ENCODE data around the gene EFNA5.

Gene EFNA5

GRCh38 chr5:107545486-107545885, 125.3 kb downstream of the EFNA5 start:
- DNase-seq (ENCODE audit: low read depth, low spot score) = no peak

GRCh38 chr5:107544967-107545366, 125.8 kb downstream of the EFNA5 start:
- DNase-seq (ENCODE audit: low read depth, low spot score) = no peak

DNA sequence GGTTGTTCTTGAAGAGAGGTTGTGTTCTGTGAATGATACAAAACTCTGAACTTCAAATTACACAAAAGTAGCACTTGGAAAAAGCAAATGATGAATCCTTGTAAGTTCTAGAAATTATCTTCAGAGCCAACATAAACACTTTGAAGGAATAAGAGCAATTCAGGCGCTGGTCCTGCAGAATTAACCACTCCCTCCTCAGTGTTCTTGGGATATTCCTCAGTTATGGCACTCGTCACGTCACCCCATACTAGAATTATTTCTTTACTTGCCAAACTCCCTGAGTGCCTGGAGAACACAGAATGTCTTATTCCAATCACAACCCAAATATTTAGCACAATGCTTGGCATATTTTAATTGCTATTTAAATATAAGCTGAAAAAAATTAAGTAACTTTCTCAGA, 126.3 kb downstream of the EFNA5 start:
- DNase-seq (ENCODE audit: low read depth, low spot score) = no peak

DNA sequence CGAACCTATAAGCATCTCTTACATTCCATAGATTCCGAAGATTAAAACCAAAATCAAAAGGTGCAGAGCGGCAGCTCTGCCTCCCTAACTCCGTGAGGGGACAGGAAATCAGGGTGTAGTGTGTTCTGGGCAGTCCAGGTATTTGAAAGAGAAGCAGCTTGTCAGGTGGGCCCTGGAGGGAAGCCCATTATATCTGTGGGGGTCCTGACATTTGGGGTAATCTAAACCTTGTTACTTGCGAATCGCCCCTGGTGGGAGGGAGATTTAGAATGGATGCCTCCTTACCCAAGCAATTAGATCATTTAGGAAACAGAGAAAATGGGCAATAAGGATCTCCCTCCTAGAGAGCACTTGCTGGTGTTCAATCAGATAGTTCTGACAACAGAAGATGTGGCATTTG, 126.9 kb downstream of the EFNA5 start:
- no peak for DNase-seq (ENCODE audit: low read depth, low spot score)

- DNase-seq (ENCODE audit: low read depth, low spot score) = no peak
These were observed 127.9 kb downstream of the EFNA5 start for GRCh38 chr5:107542831-107543231.

DNA sequence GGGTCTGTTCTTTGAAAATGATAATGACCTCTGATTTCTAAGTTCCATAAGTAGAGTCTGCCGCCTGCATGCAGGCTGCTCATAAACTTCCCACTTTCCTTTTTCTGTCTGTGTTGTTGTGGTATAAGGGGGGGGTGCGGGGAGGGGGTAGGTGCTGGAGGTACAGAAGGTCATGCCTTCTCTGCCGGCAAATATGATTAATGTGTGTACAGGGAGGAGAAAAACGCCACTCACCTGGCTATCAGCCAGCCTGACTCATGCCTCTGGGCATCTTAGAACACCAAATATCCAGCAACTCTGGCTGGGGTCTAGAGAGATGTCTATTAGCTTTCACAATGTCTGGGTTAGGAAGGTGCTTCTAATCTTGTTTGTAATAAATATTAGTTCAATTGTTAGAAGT, 128.3 kb downstream of the EFNA5 start:
- DNase-seq (ENCODE audit: low read depth, low spot score) = no peak

DNA sequence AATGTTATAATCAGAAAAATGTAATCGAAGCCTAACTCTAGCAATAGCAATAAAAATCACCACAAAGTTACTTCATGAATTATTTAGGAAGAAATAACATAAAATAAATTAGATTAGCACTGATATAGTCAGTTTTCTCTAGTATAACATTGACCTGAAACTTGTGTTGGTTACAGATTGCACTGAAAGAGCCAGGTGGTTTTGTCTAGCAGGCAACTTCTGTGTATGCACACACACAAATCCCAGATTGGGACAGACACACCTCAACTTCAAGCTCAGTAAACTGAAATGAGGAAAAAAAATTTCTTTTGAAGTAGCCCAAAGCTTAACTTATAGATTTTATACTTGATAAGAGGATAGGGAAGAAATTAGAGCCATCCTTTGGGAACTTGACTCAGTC, 129.3 kb downstream of the EFNA5 start:
- DNase-seq (ENCODE audit: low read depth, low spot score) = no peak

- DNase-seq (ENCODE audit: low read depth, low spot score) = no peak
These were observed 130.9 kb downstream of the EFNA5 start for GRCh38 chr5:107539726-107540330.

- no peak for DNase-seq (ENCODE audit: low read depth, low spot score)
These were observed 131.8 kb downstream of the EFNA5 start for GRCh38 chr5:107538805-107539445.

DNA sequence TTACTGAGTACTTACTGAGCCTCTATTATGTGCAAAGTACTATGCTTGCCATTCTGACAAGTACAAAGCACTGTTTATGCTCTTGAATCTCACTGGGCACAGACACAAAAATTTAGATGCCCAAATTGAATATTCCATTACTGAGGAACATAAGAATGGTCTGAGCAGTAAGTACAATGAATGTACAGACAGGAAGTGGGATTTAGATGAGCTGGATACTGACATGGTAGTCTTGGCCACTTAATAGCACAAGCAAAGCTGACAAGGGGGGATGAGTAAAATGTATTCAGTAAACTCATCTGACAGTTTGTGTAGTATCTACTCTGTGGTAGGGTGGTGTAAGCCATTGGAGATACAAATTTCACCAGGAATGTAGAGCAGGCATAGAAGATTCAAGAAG, 132.4 kb downstream of the EFNA5 start:
- no peak for DNase-seq (ENCODE audit: low read depth, low spot score)

DNA sequence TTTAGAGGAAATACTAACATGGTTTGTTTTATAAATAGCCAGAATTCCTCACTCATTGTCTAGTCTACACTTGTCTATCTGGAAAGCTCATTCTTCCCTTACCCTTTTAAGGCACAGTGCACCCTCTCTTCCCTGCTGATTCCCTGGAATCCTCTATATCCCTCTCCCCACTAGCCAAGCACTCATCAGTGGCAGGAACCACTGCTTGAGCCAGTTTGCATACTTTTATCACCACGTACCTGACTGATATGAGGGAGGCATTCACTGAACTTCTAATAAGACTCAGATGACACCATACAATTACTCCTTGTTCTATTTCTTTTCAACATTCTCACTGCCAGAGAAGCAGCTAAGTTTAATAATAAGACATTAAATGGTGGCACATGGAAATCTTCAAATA, 134.9 kb downstream of the EFNA5 start:
- no peak for DNase-seq (ENCODE audit: low read depth, low spot score)

- DNase-seq (ENCODE audit: low read depth, low spot score) = no peak
These were observed 136.5 kb downstream of the EFNA5 start for GRCh38 chr5:107533910-107534876.

- DNase-seq (ENCODE audit: low read depth, low spot score) = no peak
These were observed 137.8 kb downstream of the EFNA5 start for GRCh38 chr5:107532916-107533315.

GRCh38 chr5:107532169-107532878, 138.4 kb downstream of the EFNA5 start:
- DNase-seq (ENCODE audit: low read depth, low spot score) = no peak

GRCh38 chr5:107531308-107531707, 139.4 kb downstream of the EFNA5 start:
- DNase-seq (ENCODE audit: low read depth, low spot score) = no peak

GRCh38 chr5:107529618-107530017, 141.1 kb downstream of the EFNA5 start:
- DNase-seq (ENCODE audit: low read depth, low spot score) = no peak

- no peak for DNase-seq (ENCODE audit: low read depth, low spot score)
These were observed 144.3 kb downstream of the EFNA5 start for GRCh38 chr5:107526270-107526937.

DNA sequence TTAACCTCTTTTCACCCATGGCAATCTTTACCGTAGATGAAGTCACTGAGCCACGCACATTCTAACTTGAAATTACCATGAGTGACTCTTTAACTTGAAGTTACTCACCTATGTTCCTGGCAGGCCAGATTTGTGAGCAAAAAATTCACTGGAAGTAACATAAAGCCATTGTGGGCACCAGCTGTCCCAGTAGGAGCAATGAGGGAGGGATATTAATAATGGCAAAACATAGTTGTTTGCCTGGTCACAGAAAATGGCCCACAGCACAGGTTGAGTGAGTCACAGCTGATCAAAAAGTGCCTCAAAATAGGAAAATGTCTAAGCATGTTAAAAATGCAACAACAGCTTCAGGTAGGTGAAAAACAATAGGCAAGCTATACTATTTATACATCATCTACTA, 146.6 kb downstream of the EFNA5 start:
- DNase-seq (ENCODE audit: low read depth, low spot score) = no peak

- DNase-seq (ENCODE audit: low read depth, low spot score) = no peak
These were observed 147.6 kb downstream of the EFNA5 start for GRCh38 chr5:107523029-107523680.

- no peak for DNase-seq (ENCODE audit: low read depth, low spot score)
These were observed 148.3 kb downstream of the EFNA5 start for GRCh38 chr5:107522456-107522855.

- DNase-seq (ENCODE audit: low read depth, low spot score) = no peak
These were observed 150.8 kb downstream of the EFNA5 start for GRCh38 chr5:107519900-107520354.

All from activated CD4-positive, CD25-positive, alpha-beta regulatory T cell treated with anti-CD3 and anti-CD28 coated beads, Interleukin-2, amount 50 U/mL, for 16 hours (primary cell).